Keratinocyte (primary cell): ENCODE results near the gene CDH13. TPM values are rescaled to one million over a fixed set of nuclear protein-coding genes. Genes with fewer than 3 reads are reported as not detected.

Experiments
- DNase-seq: peaks from one replicate; pipeline ENCODE4 v3.0.0-alpha.2; 2011; ENCODE audit warnings: low read depth, missing footprints, low spot score
- FAIRE-seq: peaks from 2 replicates; lab custom pipeline; 2011; peaks lifted over from hg19 to GRCh38; lab: Jason Lieb, UNC
- H2AFZ ChIP-seq: 2 replicates; pipeline ENCODE4 v1.6.0; 2012; ENCODE audit warnings: low read length, control low read depth, inconsistent platforms; ENCODE audit not compliant: control insufficient read depth
- H3K27ac ChIP-seq: 2 replicates; pipeline ENCODE4 v1.5.1; 2011; ENCODE audit warnings: low read length; ENCODE audit not compliant: control insufficient read depth, insufficient read depth
- H3K27me3 ChIP-seq: 3 replicates; pipeline ENCODE4 v1.6.0; 2011; ENCODE audit warnings: low read length; ENCODE audit not compliant: control insufficient read depth, insufficient read depth; ENCODE audit errors: extremely low read depth
- H3K36me3 ChIP-seq, 2 experiments: 2 replicates in 1 of 2; 3 replicates in 1 of 2; pipeline ENCODE4 v1.5.1; 2011; ENCODE audit warnings: low read length in 2 of 2, mild to moderate bottlenecking in 1 of 2; ENCODE audit not compliant: control insufficient read depth in 2 of 2, insufficient read depth in 2 of 2; ENCODE audit errors: extremely low read depth in 1 of 2
- H3K4me1 ChIP-seq: 3 replicates; pipeline ENCODE4 v1.5.1; 2011; ENCODE audit warnings: low read length; ENCODE audit not compliant: control insufficient read depth, insufficient read depth; ENCODE audit errors: extremely low read depth
- H3K4me2 ChIP-seq: 3 replicates; pipeline ENCODE4 v1.6.0; 2011; ENCODE audit warnings: low read depth, low read length; ENCODE audit not compliant: control insufficient read depth, insufficient read depth; ENCODE audit errors: extremely low read depth
- H3K4me3 ChIP-seq, 3 experiments: fragments of 200-600 bp in 1 of 3; sonication (generic) in 1 of 3; 2 replicates in 2 of 3; 3 replicates in 1 of 3; pipeline ENCODE4 v1.5.1; 2011 to 2016; ENCODE audit warnings: low read length in 3 of 3, mild to moderate bottlenecking in 3 of 3, control low read depth in 2 of 3, inconsistent platforms in 1 of 3, low read depth in 1 of 3, mixed read lengths in 1 of 3, mixed run types in 1 of 3, moderate library complexity in 1 of 3; ENCODE audit not compliant: control insufficient read depth in 2 of 3, insufficient read depth in 2 of 3; ENCODE audit errors: extremely low read depth in 1 of 3
- H3K79me2 ChIP-seq: 2 replicates; pipeline ENCODE4 v1.6.0; 2012; ENCODE audit warnings: low read length; ENCODE audit not compliant: control insufficient read depth, insufficient read depth
- H3K9ac ChIP-seq: 3 replicates; pipeline ENCODE4 v1.6.0; 2011; ENCODE audit warnings: low read length; ENCODE audit not compliant: control insufficient read depth, insufficient read depth; ENCODE audit errors: extremely low read depth
- H3K9me1 ChIP-seq: 3 replicates; pipeline ENCODE4 v1.6.0; 2011; ENCODE audit warnings: low read length; ENCODE audit not compliant: control insufficient read depth, insufficient read depth; ENCODE audit errors: extremely low read depth
- H3K9me3 ChIP-seq: 2 replicates; pipeline ENCODE4 v1.5.1; 2012; ENCODE audit warnings: low read depth, low read length; ENCODE audit not compliant: control insufficient read depth
- H4K20me1 ChIP-seq: 3 replicates; pipeline ENCODE4 v1.6.0; 2011; ENCODE audit warnings: low read length; ENCODE audit not compliant: control insufficient read depth, insufficient read depth; ENCODE audit errors: extremely low read depth
- CTCF ChIP-seq, 3 experiments: IDR thresholded peaks in 1 of 3; conservative IDR thresholded peaks in 1 of 3; optimal IDR thresholded peaks in 1 of 3; 2 replicates in 2 of 3; 3 replicates in 1 of 3; pipeline versions ENCODE3 to v1.5.1; 2011; ENCODE audit warnings: low read length in 3 of 3, mild to moderate bottlenecking in 3 of 3, moderate library complexity in 2 of 3, control low read depth in 1 of 3, inconsistent platforms in 1 of 3; ENCODE audit not compliant: insufficient read depth in 2 of 3; ENCODE audit errors: extremely low read depth in 1 of 3
- EZH2 ChIP-seq: IDR thresholded peaks from one replicate; pipeline ENCODE4 v1.6.1; 2012; ENCODE audit warnings: inconsistent platforms, mild to moderate bottlenecking, low read length, moderate library complexity
- dilution Hi-C: fragments of 300-500 bp; cut with MboI; formaldehyde crosslinking; loops from one replicate; pipeline ENCODE4 v1.7.0; 2020; ENCODE audit warnings: low sequenced_read_pairs; ENCODE audit not compliant: extremely low pct_ligation_motif_present
- polyA plus RNA-seq, 5 experiments: library from polyadenylated mRNA; depleted of rRNA in 3 of 5; stranded (reverse) in 3 of 5; stranded (forward) in 1 of 5; unstranded in 1 of 5; fragments of >200 nt; gene quantifications; 1 replicate in 1 of 5; 2 replicates in 3 of 5; 3 replicates in 1 of 5; pipeline versions ENCODE4 v1.2.1 to v1.2.3, GENCODE V29; 2011 to 2012; ENCODE audit warnings: missing spikeins in 2 of 5, low read depth in 1 of 5, low replicate concordance in 1 of 5

The CDH13 gene
- polyA plus RNA-seq, 1 donor (not counting 4 experiments of a cell fraction or from before 2014, with no cell fraction given) = 111 TPM

GRCh38 chr16:83354015-83354414 lies 727.2 kb downstream of the CDH13 start:
- Histone ChIP-seq H2AFZ (no peak overlapping the region), H4K20me1 (no peaks in the 10 kb centered on the region), H3K27ac (no peak overlapping the region), H3K4me3 (no peak overlapping the region), H3K4me1 (peaks cover 3% of the 10 kb centered on the region), H3K27me3 (no peaks in the 10 kb centered on the region), H3K79me2 (no peaks in the 10 kb centered on the region), H3K4me2 (no peak overlapping the region), H3K9me1 (no peaks in the 10 kb centered on the region), H3K9me3 (no peaks in the 10 kb centered on the region), H3K9ac (no peak overlapping the region), H3K36me3 (peaks cover 0 to 2% of the 10 kb centered on the region in 2 experiments)
- dilution Hi-C loops = no loop called here
- no peak for FAIRE-seq
- no peak for DNase-seq
- no peak for TF ChIP-seq EZH2
- no peak for TF ChIP-seq CTCF (optimal IDR thresholded peaks at IDR 0.05 in 1 of 3, IDR thresholded peaks at IDR 0.05 in 1 of 3, conservative IDR thresholded peaks at IDR 0.05 in 1 of 3; ENCODE audit: extremely low read depth in 1 of 3, insufficient read depth in 2 of 3, low read length in 3 of 3)

- Histone ChIP-seq H3K27ac (no peak overlapping the region), H3K36me3 (no peaks in the 10 kb centered on the region), H3K9me3 (no peaks in the 10 kb centered on the region), H3K4me3 (no peak overlapping the region), H4K20me1 (no peaks in the 10 kb centered on the region), H3K27me3 (no peaks in the 10 kb centered on the region), H3K79me2 (no peaks in the 10 kb centered on the region), H3K4me2 (no peak overlapping the region), H2AFZ (no peak overlapping the region), H3K9me1 (no peaks in the 10 kb centered on the region), H3K4me1 (no peaks in the 10 kb centered on the region), H3K9ac (no peak overlapping the region)
- no peak for TF ChIP-seq EZH2
- TF ChIP-seq CTCF (optimal IDR thresholded peaks at IDR 0.05 in 1 of 3, IDR thresholded peaks at IDR 0.05 in 1 of 3, conservative IDR thresholded peaks at IDR 0.05 in 1 of 3; ENCODE audit: extremely low read depth in 1 of 3, insufficient read depth in 2 of 3, low read length in 3 of 3) = no peak
- FAIRE-seq (no peak), DNase-seq (no peak)
- dilution Hi-C loops = no loop called here
Observed at GRCh38 chr16:83355570-83356218, 728.9 kb downstream of the CDH13 start.
